ENCODE results near the gene SYT15. TPM values are rescaled to one million over a fixed set of nuclear protein-coding genes. Genes with fewer than 3 reads are reported as not detected.

The SYT15 gene
- total RNA-seq, 1 experiment from 2014 or later = 0.59 TPM

GRCh38 chr10:46559231-46559671 lies 19.7 kb upstream of the SYT15 start:
- H3K79me2 ChIP-seq (ENCODE audit: insufficient read depth, low read length) = no peaks in the 10 kb centered on the region
- H4K5ac ChIP-seq (ENCODE audit: insufficient read length, low read depth, low read length) = no peak overlapping the region
- Mint-ChIP-seq H3K4me3 (no peak overlapping the region), H3K4me1 (peaks cover 3 to 4% of the 10 kb centered on the region in 2 experiments; a peak in 3 of 4 replicates), H3K9me3 (no peaks in the 10 kb centered on the region), H3K27ac (no peak overlapping the region), H3K36me3 (ENCODE audit: insufficient read depth in 1 of 3, low read depth in 3 of 3) (no peaks in the 10 kb centered on the region), H3K27me3 (ENCODE audit: low read depth) (no peaks in the 10 kb centered on the region)
- no peak overlapping the region for H2BK12ac ChIP-seq (ENCODE audit: insufficient read length, low read depth, low read length)
- peaks cover 2% of the 10 kb centered on the region; the same call in 1 of the 2 replicates for H3K27me3 ChIP-seq (ENCODE audit: insufficient read depth, low read length)
- H3K23me2 ChIP-seq (ENCODE audit: insufficient read length, low read depth, low read length, poor library complexity, severe bottlenecking) = peaks cover 14% of the 10 kb centered on the region
- H3K23ac ChIP-seq (ENCODE audit: insufficient read length, low read depth, low read length) = no peak overlapping the region
- no peak overlapping the region for H2AK5ac ChIP-seq (ENCODE audit: insufficient read length, low read length)
- H2BK5ac ChIP-seq (ENCODE audit: insufficient read length, low read length) = no peak overlapping the region
- H4K20me1 ChIP-seq (ENCODE audit: control insufficient read depth, insufficient read depth, insufficient read length) = no peaks in the 10 kb centered on the region
- H2AFZ ChIP-seq (ENCODE audit: low read length) = no peak overlapping the region
- no peak overlapping the region for H2BK15ac ChIP-seq (ENCODE audit: low read depth, low read length)
- no peak overlapping the region for H3T11ph ChIP-seq (ENCODE audit: low read length)
- peaks cover 4% of the 10 kb centered on the region; the same call in 1 of the 2 replicates for H3K4me1 ChIP-seq (ENCODE audit: insufficient read depth, low read length)
- H3K4me2 ChIP-seq (ENCODE audit: insufficient read depth, insufficient read length, low read length) = no peak overlapping the region
- H3K14ac ChIP-seq (ENCODE audit: insufficient read depth, low read length) = no peak overlapping the region
- TF ChIP-seq CTCF (conservative IDR thresholded peaks at IDR 0.05) = no peak
- H2BK20ac ChIP-seq (ENCODE audit: low read depth, low read length, poor library complexity, severe bottlenecking) = no peak overlapping the region
- H4K91ac ChIP-seq (ENCODE audit: insufficient read length, low read depth, low read length) = no peak overlapping the region
- no peak overlapping the region for H3K4ac ChIP-seq (ENCODE audit: low read depth, low read length)
- H3K9ac ChIP-seq (ENCODE audit: extremely low read depth, insufficient read length, low read length) = no peak overlapping the region
- no peak overlapping the region for H3K56ac ChIP-seq (ENCODE audit: insufficient read length, low read depth, low read length)
- H3K27ac ChIP-seq (ENCODE audit: insufficient read length, low read depth, low read length) = no peak overlapping the region
- no peak overlapping the region for H4K8ac ChIP-seq (replicated peaks; ENCODE audit: insufficient read length, low read depth, low read length)
- no peaks in the 10 kb centered on the region for H3K9me3 ChIP-seq (ENCODE audit: control insufficient read depth, low read depth, low read length)
- WGBS (ENCODE audit: extremely low coverage, insufficient read length, low lambda C conversion rate) = no CpG with 5 or more reads among the region's 5 CpGs
- H3K79me1 ChIP-seq (ENCODE audit: insufficient read depth, low read depth, low read length, poor library complexity, severe bottlenecking) = no peaks in the 10 kb centered on the region
- no peak overlapping the region for H2BK120ac ChIP-seq (ENCODE audit: low read depth, low read length, poor library complexity, severe bottlenecking)
- no peak overlapping the region for H3K18ac ChIP-seq (ENCODE audit: insufficient read length, low read depth, low read length)
- DNase-seq = no peak
